DOHH2 (cell line): ENCODE data around the gene SYT14.

Experiments
- CTCF ChIP-seq: fragments of 200-600 bp; sonication (generic); IDR thresholded peaks from one replicate; pipeline ENCODE4 v1.5.1; 2014; ENCODE audit warnings: antibody characterized with exemption, mild to moderate bottlenecking, low read depth, low read length; ENCODE audit not compliant: poor library complexity, severe bottlenecking
- EZH2phosphoT487 ChIP-seq: fragments of 200-600 bp; sonication (generic); IDR thresholded peaks from 2 replicates; pipeline ENCODE4 v1.6.1; 2017; ENCODE audit warnings: borderline replicate concordance, mild to moderate bottlenecking, antibody characterized with exemption, low read length, moderate library complexity, mixed read lengths

- TF ChIP-seq CTCF, result no peak
- no peak for TF ChIP-seq EZH2phosphoT487
Observed at GRCh38 chr1:210081494-210081893, 143.5 kb downstream of the SYT14 start.
